Smooth muscle cell of the brain vasculature (primary cell): ENCODE measurements around the gene TMPRSS9.
A peak's percentile ranks its signal among the peaks of the same experiment; 100 is the strongest.

ENCODE experiments used
- DNase-seq: peaks from one replicate; pipeline ENCODE4 v3.0.0-alpha.2; 2012; ENCODE audit warnings: low read depth, low spot score

Gene TMPRSS9

DNA sequence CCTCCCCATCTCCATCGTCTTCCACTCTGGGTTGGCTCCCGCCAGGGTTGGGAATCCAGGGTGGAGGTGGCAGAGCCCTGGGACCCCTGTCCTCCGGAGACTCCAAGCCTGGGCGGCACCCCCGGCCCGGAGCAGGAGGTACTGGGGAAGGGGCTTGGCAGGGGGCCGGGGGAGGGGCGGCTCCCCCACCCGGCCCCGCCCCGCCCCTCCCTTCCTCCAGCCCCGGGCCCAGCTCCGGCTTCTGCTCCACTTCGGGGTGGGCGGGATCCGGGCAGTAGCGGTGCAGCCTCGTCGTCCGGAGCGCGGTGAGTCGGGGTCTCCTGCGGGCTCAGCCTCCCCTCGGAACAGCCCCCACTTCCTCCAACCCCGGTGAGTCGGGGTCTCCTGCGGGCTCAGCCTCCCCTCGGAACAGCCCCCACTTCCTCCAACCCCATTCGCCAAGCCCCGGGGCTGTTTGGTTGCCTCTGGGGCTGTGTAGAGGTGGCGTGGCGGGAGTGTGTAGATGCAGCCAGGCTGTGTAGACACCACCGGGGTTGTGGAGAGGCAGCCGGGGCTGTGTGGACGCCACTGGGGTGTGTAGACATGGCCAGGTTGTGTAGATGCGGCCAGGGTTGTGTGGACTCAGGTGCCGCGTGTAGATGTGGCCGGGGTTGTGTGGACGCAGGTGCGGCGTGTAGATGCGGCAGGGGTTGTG lies at the start of gene TMPRSS9:
Gene TMPRSS9, plus strand, starts transcription at position 274 of the 694 bp plus-strand sequence. CDS start 29,521 bp downstream, outside the sequence.
- DNase-seq: no peak

DNA sequence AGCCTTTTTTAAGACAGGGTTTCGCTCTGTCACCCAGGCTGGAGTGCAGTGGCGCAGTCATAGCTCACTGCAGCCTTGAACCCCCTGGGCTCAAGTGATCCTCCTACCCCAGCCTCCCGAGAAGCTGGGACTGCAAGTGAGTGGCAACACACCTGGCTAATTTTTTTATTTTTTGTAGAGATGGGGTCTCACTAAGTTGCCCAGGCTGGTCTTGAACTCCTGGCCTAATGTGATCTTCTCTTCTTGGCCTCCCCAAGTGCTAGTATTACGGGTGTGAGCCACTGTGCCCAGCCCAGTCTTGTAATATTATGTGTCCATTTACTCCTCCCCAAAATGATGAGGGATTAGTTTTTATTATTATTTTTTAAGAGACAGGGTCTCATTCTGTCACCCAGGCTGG lies 49.0 kb upstream of the TMPRSS9 start:
- DNase-seq: no peak

DNA sequence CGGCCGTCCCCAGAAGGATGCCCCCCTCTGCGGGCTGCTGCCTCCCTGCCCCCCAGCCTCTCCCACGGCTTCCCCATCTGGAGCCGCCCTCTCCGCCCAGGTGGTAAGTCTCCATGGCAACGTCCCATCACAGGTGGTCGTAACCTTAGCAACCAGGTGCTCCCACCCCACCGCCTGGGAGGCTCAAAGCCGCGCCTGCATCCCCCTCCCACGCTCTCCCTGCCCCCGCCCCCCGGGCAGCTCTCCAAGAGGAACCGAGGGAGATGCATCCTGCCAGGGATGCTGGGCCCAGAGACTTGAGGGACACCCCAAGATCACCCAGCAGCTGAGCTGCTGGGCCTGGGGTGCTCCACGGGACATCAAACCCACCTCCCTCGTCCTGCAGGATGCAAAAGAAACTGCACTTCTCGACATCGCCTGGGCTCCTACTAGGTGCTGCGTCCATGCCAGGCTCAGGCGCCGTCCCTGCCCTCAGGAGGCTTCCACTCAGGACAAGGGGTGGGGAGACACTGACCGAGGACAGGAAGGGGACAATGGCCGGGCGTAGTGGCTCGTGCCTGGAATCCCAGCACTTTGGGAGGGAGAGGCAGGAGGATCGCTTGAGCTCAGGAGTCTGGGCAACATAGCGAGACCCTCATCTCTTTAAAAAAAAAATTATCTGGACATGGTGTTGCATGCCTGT lies 47.1 kb upstream of the TMPRSS9 start:
- no peak for DNase-seq

DNA sequence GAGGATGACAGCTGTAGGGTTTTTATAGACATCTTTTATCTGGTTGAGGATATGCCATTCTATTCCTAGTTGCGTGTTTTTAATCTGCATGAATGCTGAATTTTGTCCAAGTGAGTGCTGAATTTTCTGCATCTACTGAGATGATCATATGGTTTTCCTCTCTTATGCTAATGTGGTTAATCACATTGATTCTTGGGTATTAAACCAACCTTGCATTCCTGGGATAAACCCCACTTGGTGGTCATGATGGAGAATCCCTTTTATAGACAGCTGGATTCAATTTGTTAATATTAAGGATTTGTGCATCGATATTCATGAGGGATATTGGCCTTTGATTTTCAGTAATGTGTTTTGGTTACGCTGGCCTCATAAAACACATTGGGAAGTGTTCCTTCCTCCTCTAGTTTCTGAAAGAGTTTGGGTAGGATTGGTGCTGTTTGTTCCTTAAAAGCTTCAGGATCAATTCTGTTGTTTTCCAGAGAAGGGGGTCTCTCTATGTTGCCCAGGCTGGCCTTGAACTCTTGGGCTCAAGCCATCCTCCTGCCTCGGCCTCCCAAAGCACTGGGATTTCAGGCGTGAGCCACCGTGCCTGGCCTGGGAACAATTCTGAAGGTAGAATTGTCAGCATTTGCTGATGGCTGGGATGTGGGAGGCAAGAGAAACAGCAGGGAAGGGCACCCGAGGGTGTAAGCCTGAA lies 44.8 kb upstream of the TMPRSS9 start:
- DNase-seq: no peak

DNA sequence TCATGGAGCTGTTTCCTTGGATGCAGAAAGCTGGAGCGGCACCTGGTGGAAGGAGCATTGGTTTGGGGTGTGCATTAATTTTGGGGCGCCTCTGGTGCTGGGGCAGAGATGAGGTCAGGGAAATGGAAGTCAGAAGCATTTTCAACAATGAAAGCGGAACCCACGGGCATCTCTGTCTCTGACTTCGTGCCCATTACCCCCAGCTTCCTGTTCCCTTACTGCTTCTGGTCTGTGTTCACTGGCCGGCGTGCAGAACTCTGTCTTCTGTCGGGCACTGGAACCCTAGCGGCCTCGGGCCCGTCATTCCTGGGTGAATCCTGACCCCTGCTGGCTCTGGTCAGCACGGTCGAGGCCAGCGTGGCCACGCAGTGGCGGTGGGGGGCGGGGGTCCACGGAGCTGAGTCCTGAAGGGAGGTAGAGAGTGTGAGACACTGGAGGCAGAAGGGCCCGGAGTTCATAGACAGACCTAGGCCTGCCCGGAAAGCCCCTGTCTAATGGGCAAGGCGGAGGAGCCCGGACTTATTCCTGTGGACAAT lies 44.2 kb upstream of the TMPRSS9 start:
- no peak for DNase-seq

DNA sequence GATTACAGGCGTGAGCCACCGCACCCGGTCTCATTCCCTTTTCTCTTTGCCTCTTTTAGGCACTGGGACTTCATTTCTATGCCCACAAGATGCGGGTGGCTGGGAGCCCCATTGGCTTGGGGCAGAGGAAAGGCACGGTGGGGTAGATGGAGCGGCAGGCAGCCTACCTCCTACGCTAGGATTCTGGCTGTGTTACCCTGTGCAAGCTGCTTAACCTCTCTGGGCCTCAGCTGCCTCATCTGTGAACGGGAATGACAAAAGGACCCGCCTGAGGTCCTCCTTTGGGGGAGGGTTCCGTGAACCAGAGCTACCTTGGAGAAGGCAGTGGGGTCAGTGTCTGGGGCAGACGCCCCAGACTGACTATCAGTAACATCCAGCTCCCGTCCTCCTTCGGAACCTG lies 42.8 kb upstream of the TMPRSS9 start:
- no peak for DNase-seq

DNA sequence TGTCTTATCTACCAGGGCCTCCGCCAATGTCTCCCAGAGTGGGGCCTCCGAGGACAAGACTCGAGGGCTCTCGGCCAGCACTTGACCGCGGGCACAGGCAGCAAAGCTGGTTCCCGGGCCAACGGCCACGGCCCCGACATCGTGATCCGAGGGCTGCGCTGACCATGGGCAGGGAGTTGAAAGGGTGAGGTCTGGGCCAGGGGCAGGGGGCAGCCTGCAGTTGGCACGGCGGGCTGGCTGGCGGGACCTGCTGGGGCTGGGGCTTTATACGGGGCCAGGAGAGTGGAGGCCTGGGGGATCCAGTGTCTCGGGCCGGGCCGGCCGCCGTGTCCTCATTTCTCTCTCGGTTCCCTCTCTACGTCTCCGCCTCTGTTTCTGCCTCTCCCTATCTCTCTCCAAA lies 42.3 kb upstream of the TMPRSS9 start:
- DNase-seq: no peak

DNA sequence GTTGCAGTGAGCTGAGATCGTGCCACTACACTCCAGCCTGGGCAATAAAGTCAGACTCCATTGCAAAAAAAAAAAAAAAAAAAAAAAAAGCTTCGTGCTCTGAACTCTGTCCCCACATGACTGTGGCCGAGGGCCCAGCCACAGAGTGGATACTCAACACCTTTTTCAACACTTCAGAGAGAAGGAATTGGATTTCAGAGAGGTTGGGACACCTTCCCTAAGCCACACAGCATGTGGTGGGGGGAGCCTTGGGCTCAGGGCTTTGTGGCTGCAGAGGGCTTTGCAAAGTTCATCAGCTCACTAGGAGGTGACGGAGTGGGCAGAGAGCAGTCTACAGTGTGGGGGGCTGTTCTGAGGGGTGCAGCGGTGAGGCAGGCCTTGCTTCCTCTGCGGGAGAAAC lies 41.1 kb upstream of the TMPRSS9 start:
- DNase-seq: no peak

DNA sequence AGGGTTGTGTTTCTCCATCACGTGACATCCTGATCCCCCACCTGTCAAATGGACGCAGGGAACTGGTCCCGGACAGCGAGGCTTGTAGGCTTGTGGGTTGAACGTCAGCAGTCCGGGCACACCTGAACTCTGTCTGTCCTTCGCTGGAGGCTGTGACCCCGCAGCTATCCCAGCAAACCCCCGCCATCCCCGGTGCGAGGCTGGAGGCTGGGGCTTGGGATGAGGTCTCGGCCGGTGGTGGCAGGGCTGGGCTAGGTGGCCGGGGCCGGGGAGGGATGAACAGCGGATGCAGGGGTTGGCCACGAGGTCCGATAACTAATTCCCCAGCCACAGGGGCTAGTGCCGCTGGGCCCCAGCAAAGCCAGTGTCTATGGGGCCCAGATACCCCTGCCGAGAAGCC lies 40.5 kb upstream of the TMPRSS9 start:
- DNase-seq: no peak

DNA sequence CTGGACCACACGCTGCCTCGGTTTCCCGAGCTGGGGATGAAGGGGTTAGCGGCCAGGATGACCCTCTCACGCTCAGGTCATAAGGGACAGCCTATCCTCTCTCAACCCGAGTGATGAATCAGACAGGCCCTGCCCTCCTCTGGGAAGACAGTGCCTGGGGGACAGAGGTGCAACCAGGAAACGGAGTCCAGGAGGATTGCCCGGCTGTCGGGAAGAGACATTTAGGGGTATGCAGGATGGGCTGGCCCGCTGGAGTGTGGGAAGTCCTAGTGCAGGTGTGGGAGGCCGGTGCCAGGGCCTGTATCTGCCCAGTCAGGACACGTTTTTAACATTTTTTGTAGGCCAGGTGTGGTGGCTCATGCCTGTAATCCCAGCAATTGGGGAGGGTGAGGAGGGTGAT lies 40.0 kb upstream of the TMPRSS9 start:
- DNase-seq: no peak

DNA sequence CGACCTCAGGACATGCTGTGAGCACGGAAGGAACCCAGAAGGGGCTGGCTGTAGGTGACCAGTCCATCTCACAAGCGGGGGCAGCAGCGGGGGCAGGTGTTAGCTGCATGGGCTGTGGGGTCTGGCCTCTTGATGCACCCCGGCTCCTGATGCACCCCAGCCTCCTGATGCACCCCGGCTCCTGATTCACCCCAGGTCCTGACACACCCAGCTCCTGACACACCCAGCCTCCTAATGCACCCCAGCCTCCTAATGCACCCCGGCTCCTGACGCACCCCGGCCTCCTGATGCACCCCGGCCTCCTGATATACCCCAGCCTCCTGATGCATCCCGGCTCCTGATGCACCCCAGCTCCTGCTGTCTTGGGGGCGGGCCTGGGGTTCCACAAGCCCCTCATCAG lies 39.1 kb upstream of the TMPRSS9 start:
- DNase-seq: no peak

DNA sequence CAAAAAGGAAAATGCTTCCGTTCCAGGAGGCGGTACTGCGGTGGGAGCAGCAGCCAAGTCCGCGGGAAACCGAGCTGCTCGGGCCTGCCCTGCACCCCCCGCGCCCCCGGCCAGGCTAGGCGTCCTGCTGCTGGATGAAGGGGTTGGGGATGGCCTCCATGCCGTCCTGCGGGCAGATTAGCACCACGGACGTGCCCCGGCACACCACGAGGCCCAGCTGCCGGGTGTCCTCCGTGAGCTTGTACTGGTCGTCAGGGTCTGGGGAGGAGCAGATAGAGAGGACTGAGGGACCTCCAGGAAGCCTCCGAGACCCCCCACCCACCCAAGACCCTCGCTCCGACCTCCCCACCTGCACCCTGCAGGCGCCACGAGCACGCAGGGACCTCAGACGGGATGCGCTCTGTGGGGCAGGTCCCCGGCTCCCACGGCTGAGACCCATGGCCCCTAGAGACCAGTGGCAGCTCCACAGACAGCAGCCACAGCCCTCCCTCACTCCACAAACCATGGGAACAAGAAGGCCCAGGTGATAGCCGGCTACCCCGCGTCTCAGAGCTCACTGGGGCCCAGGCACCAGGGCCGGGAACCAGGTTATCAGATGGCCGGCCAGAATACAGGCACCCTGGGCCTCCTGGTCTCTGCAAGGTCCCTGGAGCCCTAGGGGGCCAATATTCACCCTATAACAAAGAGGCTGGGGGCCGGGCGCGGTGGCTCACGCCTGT lies 38.3 kb upstream of the TMPRSS9 start:
- no peak for DNase-seq

DNA sequence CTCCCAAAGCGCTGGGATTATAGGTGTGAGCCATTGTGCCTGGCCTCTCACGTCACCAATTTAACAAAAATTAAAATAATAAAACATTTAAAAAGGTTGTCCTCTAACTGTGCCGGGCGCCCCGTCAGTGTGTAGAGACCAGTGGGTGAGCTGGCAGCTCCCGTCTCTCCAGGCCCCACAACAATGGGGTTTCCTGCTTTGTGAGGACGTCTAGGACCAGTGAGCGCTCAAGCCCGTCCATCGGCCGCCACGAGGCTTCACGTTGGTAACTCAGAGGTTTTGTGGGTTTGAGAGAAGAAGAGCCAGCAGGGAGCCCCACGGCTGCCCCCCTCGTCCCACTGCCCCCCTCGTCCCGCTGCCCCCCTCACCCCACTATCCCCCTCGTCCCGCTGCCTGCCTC lies 36.4 kb upstream of the TMPRSS9 start:
- DNase-seq: no peak

DNA sequence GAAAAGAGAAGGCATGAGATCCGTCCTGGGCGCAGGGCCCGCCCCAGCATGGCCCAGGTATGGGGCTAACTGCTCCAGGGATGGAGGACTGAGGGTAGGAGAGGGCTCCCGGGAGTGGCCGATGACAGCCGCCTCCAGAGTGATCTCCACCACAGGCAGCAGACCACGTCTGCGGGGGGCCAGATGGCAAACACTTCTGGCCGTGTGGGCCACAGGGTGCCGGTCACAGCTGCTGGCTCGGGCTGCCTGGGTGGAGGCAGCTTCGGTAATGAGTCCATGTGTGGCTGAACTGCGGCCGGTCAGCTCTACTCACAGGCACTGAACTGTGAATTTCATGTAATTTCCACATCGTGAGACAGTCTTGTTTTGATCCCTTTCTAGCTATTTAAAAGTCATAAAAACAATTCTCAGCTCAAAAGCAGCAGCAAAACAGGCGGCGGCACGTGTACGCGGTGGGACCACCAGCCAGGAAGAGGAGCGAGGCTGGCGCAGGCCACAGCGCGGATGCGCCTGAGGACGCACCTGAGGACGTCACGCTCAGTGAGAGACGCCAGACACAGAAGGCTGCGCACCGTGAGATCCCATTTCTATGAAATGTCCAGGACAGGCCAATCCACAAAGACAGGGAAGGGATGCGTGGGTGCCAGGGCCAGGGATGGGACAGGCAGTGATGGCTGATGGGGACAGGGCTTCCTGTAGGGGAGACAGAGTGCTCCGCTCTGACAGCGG lies 35.7 kb upstream of the TMPRSS9 start:
- DNase-seq: no peak

DNA sequence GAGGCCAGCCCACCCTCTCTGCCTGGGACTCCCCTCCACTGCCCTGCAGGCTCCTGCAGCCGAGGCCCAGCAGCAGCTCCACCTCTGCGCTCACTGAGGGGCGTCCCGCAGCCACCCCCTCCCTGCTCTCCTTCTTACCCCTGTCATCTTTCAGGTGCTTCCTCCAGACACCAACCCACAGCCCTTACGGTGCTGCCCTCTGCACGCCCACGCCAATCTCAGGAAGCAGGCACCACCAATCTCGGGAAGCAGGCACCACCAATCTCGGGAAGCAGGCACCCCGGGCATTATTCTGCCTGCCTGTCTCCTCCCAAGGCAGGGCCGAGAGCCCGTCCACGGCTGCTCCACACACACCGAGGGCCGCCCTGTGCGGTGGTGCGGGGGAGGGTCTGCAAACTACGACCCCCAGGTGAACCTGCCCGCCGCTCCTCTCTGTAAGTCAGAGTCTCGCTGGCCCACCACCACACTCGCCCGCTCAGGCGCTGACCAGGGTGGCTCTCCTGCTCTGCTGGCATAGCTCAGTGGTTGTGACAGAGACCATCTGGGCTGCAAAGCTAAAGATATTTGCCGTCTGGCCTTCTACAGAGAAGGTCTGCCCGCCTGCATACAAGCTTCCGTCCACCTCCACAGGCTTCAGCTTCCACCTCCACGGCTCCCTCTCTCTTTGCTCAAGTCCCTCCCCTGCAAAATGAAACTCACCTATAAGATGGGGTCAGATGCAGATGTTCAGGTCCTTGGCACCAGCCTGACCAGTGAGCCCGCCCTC lies 34.6 kb upstream of the TMPRSS9 start:
- no peak for DNase-seq

DNA sequence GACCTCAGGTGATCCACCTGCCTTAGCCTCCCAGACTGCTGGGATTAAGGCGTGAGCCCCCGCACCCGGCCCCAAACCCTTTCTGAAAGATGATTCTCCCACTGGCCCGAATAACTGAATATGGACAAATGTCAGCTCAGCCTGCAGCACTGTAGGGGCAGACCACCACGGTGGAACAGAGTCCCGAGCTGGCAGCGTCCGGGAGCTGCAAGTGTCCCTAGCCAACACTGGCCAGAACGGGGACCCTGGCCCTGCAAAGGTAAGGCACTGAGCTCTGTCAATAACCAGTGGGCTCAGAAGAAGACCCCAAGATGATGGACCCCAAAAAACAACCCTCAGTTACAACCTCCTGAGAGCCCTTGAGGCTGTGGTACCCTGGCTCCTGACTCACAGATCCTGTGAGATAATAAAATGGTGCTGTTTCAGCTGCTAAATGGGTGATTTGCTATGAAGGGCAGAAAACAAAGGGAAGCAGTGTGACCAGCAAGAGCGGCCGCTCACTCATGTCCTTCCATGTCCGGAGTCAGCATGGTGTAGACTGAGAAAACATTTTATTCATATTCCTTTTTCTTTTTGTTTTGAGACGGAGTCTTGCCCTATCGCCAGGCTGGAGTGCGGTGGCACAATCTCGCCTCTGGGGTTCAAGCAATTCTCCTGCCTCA lies 33.2 kb upstream of the TMPRSS9 start:
- DNase-seq: no peak

DNA sequence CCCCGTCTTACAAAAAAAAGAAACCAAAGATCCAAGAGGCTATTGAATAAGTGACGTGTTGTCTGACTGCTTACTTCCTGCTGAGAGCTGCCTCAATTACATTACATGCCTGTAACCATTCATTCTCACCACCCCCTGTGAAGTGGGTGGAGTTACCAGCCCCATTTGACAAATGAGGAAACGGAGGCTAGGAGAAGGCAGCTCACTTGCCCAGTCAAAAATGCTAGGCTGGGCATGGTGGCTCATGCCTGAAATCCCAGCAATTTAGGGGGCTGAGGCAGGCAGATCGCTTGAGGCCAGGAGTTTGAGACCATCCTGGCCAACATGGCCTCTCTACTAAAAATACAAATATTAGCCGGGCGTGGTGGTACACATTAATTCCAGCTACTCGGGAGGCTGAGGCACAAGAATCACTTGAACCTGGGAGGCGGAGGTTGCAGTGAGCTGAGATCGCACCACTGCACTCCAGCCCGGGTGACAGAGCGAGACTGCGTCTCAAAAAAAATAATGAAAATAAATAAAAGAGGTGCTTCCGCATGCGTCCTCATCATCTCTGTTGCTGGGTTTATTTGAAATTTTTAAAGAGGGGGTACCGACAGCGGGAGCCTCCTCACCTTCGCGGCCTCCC lies 32.2 kb upstream of the TMPRSS9 start:
- no peak for DNase-seq

DNA sequence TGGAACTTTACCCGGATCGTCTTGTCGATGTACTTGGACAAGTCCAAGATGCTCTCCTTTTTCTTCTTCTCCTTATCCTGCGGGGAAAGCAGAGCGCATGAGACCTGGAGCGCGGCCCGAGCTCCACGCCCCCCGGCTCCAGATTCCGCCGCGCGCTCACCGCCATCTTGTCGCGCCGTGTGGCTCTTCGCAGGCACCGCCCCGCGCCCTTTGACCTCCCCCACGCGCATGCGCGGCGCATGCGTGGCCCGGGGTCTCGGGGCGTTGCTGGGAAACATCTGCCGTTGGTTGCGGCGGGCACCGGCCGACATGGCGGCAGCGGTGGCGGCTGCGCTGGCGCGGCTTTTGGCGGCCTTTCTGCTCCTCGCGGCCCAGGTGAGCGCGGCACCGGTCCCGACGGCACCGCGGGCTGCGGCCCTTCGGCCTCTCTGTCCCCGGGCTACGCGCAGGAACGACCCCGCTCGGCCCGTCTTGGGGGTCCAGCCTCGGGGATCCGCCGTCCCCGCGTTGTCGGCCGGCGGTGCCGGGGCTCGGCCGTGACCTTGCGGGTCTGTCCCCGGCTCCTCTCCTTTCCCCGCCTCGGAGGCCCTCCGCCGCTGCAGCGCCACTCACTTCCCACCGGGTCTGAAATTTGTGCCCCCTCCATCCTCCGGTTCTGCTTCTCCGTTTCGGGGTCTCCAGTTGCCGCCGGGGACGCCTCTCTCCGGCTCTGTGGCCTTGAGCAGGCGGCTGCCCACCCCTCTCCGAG lies 31.5 kb upstream of the TMPRSS9 start, which contains the start of the genes LSM7 and SPPL2B:
Gene LSM7, minus strand, starts transcription at position 186 of the 748 bp plus-strand sequence. Its CDS starts 20 bp downstream, at position 166.
Gene SPPL2B, plus strand, starts transcription at position 284 of the 748 bp plus-strand sequence. Its CDS starts 26 bp downstream, at position 310.
- peak; percentile 68 for DNase-seq

DNA sequence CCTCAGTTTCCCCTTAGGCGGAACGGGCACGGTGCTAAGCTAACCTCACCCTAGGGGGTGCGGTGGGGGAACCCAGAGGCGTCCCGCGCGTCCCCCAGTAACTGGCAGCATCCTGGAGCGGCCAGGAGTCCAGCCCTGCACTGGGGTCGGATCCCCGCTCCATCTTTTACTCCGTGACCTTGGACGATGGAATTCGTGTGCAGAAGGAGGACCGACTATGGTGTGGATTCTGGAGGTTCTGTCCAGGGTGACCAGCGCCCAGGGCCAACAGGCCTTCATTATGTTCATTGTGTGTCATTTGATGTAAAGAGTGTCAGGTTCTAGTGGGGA lies 31.0 kb upstream of the TMPRSS9 start:
- no peak for DNase-seq
